Renal cortex interstitium (tissue), 11 donors: Measurements from ENCODE around the gene PTP4A1. TPM values are rescaled to one million over a fixed set of nuclear protein-coding genes. Genes with fewer than 3 reads are reported as not detected.

Experiments used
- DNase-seq, 11 donors: peaks; one replicate each; pipeline ENCODE4 v3.0.0-alpha.2; 2013; ENCODE audit warnings: low read depth in 9 of 11, low spot score in 4 of 11; ENCODE audit errors: extremely low read depth in 1 of 11
- polyA plus RNA-seq, 3 donors: library from polyadenylated mRNA; unstranded; fragments of 120-200 nt; gene quantifications; one replicate each; pipeline ENCODE4 v1.2.1, GENCODE V29; 2013; ENCODE audit not compliant: insufficient read length in 3 of 3

PTP4A1 gene
- polyA plus RNA-seq, 3 donors: 54.3 to 95.0 (median 64.4) TPM

GRCh38 chr6:63610944-63611343 lies 38.7 kb downstream of the PTP4A1 start:
- no peak for DNase-seq

DNA sequence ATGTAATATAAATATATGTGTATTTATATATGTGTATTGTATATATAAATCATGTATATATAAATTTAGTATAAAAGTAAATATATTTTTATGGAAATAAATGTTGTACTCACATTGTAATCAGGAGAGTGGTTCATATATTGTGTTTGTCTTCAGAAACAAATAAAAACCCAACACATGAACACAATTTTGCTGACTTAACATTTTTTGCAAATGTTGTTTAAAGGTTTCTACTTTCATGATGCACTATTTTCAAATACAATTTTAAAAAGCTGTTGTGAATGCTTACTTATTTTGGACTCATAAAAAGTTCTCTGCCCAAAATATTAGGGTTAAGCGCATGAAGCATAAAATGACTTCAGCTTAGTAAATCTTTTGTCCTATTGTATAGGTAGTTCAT lies 39.3 kb downstream of the PTP4A1 start:
- no peak for DNase-seq

- no peak for DNase-seq
Observed at GRCh38 chr6:63615590-63615989, 43.3 kb downstream of the PTP4A1 start.

Other genes with a start within 250 kb of the PTP4A1 start
- 10 to 100 TPM; 58.1 to 69.1 (median 64.1) TPM for gene PHF3, start 63.3 kb downstream of the PTP4A1 start, polyA plus RNA-seq